HL-60 (cell line): ENCODE data around the gene ZBTB40.

Experiments used
- DNase-seq, 2 experiments: peaks; one replicate each; pipeline ENCODE4 v3.0.0-alpha.2; 2010 to 2020; ENCODE audit warnings: low read depth in 1 of 2, low spot score in 1 of 2
- H3K27ac ChIP-seq: fragments of 250-450 bp; sonication (Bioruptor Pico); replicated peaks from 2 replicates; pipeline ENCODE4 v1.5.1; 2020; ENCODE audit warnings: mild to moderate bottlenecking, moderate library complexity
- H3K27me3 ChIP-seq: fragments of 250-450 bp; sonication (Bioruptor Pico); 2 replicates; pipeline ENCODE4 v1.5.1; 2021; ENCODE audit warnings: mild to moderate bottlenecking, moderate library complexity; ENCODE audit not compliant: insufficient read depth, poor library complexity, severe bottlenecking
- H3K4me3 ChIP-seq: replicated peaks from 2 replicates; pipeline ENCODE4 v1.5.1; 2011; ENCODE audit warnings: mild to moderate bottlenecking, control low read depth, low read length; ENCODE audit not compliant: insufficient read depth
- CTCF ChIP-seq: IDR thresholded peaks from one replicate; pipeline ENCODE4 v1.5.1; 2011; ENCODE audit warnings: low read length, control low read depth, inconsistent platforms; ENCODE audit not compliant: insufficient read depth
- GABPA ChIP-seq: IDR thresholded peaks from 2 replicates; pipeline ENCODE4 v1.6.1; 2012; ENCODE audit warnings: low read depth
- POLR2AphosphoS5 ChIP-seq: IDR thresholded peaks from 2 replicates; pipeline ENCODE4 v1.6.1; 2012; ENCODE audit warnings: low read depth
- REST ChIP-seq: IDR thresholded peaks from 2 replicates; pipeline ENCODE4 v1.6.1; 2012; ENCODE audit warnings: low read depth; ENCODE audit not compliant: insufficient replicate concordance
- SPI1 ChIP-seq: IDR thresholded peaks from 2 replicates; pipeline ENCODE4 v1.6.1; 2012; ENCODE audit warnings: low read depth, mild to moderate bottlenecking, borderline replicate concordance

Gene ZBTB40

GRCh38 chr1:22410401-22410800, 41.2 kb upstream of the ZBTB40 start:
- no peak for TF ChIP-seq SPI1
- Histone ChIP-seq H3K27ac (no peak overlapping the region), H3K4me3 (no peak overlapping the region), H3K27me3 (peaks cover 4% of the 10 kb centered on the region)
- no peak for DNase-seq

- H3K4me3 ChIP-seq: no peak overlapping the region
- H3K27me3 ChIP-seq: peaks cover 4% of the 10 kb centered on the region
- no peak overlapping the region for H3K27ac ChIP-seq
- no peak for TF ChIP-seq REST
- no peak for TF ChIP-seq CTCF
- TF ChIP-seq GABPA: no peak
- no peak for TF ChIP-seq POLR2AphosphoS5
- TF ChIP-seq SPI1: no peak
- no peak for DNase-seq
Measured at GRCh38 chr1:22410928-22411495, 40.6 kb upstream of the ZBTB40 start.

GRCh38 chr1:22411589-22411988, 40.1 kb upstream of the ZBTB40 start:
- Histone ChIP-seq H3K4me3 (no peak overlapping the region), H3K27ac (no peak overlapping the region), H3K27me3 (peaks cover 4% of the 10 kb centered on the region)
- TF ChIP-seq REST: no peak
- TF ChIP-seq CTCF: no peak
- no peak for TF ChIP-seq GABPA
- TF ChIP-seq SPI1: no peak
- no peak for TF ChIP-seq POLR2AphosphoS5
- DNase-seq: no peak

GRCh38 chr1:22412932-22413727, 38.5 kb upstream of the ZBTB40 start:
- Histone ChIP-seq H3K27me3 (peaks cover 4% of the 10 kb centered on the region), H3K4me3 (no peak overlapping the region), H3K27ac (no peak overlapping the region)
- no peak for DNase-seq
- TF ChIP-seq REST (no peak), CTCF (no peak), SPI1 (no peak), GABPA (no peak), POLR2AphosphoS5 (no peak)
